ENCODE data around the gene RBM25. TPM values are rescaled to one million over a fixed set of nuclear protein-coding genes. Genes with fewer than 3 reads are reported as not detected.
"Not testable (repeated sequence)": the region's sequence is repeated elsewhere in the genome, so short reads cannot be mapped to it uniquely, and the experiment has no call there.

RBM25 gene
- total and polyA plus RNA-seq, 9 donors: 36.5 to 93.5 (median 76.7) TPM

DNA sequence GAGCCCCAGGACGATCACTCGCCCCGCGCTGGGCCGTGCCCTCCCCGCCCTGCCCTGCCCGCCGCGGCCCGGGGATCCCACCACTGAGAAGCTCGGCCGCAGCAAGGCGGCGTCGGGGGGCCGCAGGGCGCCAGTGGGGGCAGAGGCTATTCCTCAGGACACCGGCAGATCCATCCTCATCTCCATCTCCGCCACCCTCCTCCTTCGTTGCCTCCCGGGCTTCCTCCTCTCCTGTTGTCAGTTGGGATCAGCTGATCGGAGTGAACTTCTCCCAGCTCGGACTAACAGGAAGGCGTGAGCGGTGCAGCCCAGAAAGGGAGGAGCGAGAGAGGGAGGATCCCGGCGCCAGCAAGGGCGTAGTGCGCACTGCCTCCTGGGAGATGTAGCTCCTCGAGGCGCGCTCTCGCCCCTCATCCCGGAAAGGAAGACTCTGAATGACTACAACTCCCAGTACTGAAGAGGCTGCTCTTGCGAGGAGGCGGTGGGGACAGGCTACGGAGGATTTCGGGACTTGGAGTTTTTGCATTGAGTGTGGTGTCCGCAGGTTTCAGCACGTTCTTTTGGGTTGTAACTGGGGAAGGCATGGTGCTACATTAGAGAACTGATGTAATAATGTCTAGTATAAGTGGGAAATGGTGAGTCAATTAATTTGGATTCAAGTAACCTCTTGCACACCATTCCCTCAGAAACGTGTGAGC lies 31.3 kb upstream of the RBM25 start, which contains the start of gene ZFYVE1:
Gene ZFYVE1 (minus strand): TSS at position 262 of the 698 bp plus-strand sequence. CDS start 2,598 bp downstream, outside the sequence.
- WGBS (ENCODE audit: insufficient coverage): 0% methylated on average over 32 of the region's 42 CpGs
- peak; percentile 100 for DNase-seq
- H3K27me3 ChIP-seq (ENCODE audit: control insufficient read depth, insufficient read depth, low read length): no peaks in the 10 kb centered on the region
- H3K9me3 ChIP-seq (replicated peaks; ENCODE audit: control insufficient read depth, low read depth, low read length): no peaks in the 10 kb centered on the region
- peak within 1 kb of the TSS; percentile 73 for H3K4me3 ChIP-seq (ENCODE audit: low read length)
- peaks cover 14% of the 10 kb centered on the region for H3K36me3 ChIP-seq (ENCODE audit: control insufficient read depth, insufficient read depth, low read length)
- H3K27ac ChIP-seq (ENCODE audit: low read length): peak within 1 kb of the TSS; percentile 89
- peaks cover 3% of the 10 kb centered on the region for H3K4me1 ChIP-seq (ENCODE audit: control insufficient read depth, insufficient read depth, low read length)

DNA sequence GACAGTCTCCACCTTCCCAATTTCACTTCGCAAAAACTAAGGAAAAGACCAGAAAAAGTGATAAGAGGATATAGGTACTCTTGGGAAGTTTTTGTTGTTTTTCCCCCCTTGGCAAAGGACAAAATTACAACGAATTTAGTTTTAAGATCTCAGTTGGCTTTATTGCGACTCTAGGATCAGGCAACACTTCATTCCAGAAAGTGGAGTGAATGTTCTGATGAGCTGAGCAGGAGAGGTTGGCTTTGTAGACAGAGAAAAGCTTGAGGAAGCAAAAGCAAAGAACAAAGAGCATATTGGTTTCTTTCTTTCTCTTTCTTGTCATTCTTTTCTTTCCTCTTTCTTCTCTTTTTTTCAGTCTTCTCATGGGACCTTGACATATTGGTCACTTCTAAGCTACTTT lies 30.8 kb upstream of the RBM25 start:
- WGBS (ENCODE audit: insufficient coverage): no CpG with 5 or more reads among the region's 3 CpGs
- H3K4me3 ChIP-seq (ENCODE audit: low read length): peak overlapping the region; percentile 73
- H3K4me1 ChIP-seq (ENCODE audit: control insufficient read depth, insufficient read depth, low read length): peaks cover 3% of the 10 kb centered on the region
- peaks cover 14% of the 10 kb centered on the region for H3K36me3 ChIP-seq (ENCODE audit: control insufficient read depth, insufficient read depth, low read length)
- H3K9me3 ChIP-seq (replicated peaks; ENCODE audit: control insufficient read depth, low read depth, low read length): no peaks in the 10 kb centered on the region
- H3K27ac ChIP-seq (ENCODE audit: low read length): no peak overlapping the region
- H3K27me3 ChIP-seq (ENCODE audit: control insufficient read depth, insufficient read depth, low read length): no peaks in the 10 kb centered on the region
- DNase-seq: no peak

DNA sequence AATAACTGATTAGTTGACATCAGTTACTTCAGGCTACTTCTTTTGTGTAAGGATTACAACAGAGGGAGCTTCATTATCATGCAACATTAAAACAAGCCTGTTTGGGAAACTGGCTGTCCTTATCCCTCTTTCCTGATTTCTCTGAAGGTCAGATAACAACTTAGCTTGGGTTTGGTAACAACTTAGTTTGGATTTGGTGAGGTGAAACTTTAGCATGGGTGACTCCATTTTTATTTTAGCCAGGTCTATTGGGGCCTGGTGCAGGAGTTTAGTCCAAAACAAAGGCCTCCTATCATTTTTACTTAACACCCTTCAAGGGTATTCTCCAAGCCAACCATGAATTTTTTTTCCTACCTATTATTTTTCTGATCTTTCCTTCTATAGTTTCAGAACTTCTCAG lies 30.4 kb upstream of the RBM25 start:
- no peak for DNase-seq
- Histone ChIP-seq H3K4me3 (ENCODE audit: low read length) (no peak overlapping the region), H3K36me3 (ENCODE audit: control insufficient read depth, insufficient read depth, low read length) (peaks cover 12% of the 10 kb centered on the region), H3K4me1 (ENCODE audit: control insufficient read depth, insufficient read depth, low read length) (peaks cover 3% of the 10 kb centered on the region), H3K9me3 (replicated peaks; ENCODE audit: control insufficient read depth, low read depth, low read length) (no peaks in the 10 kb centered on the region), H3K27ac (ENCODE audit: low read length) (no peak overlapping the region), H3K27me3 (ENCODE audit: control insufficient read depth, insufficient read depth, low read length) (no peaks in the 10 kb centered on the region)

DNA sequence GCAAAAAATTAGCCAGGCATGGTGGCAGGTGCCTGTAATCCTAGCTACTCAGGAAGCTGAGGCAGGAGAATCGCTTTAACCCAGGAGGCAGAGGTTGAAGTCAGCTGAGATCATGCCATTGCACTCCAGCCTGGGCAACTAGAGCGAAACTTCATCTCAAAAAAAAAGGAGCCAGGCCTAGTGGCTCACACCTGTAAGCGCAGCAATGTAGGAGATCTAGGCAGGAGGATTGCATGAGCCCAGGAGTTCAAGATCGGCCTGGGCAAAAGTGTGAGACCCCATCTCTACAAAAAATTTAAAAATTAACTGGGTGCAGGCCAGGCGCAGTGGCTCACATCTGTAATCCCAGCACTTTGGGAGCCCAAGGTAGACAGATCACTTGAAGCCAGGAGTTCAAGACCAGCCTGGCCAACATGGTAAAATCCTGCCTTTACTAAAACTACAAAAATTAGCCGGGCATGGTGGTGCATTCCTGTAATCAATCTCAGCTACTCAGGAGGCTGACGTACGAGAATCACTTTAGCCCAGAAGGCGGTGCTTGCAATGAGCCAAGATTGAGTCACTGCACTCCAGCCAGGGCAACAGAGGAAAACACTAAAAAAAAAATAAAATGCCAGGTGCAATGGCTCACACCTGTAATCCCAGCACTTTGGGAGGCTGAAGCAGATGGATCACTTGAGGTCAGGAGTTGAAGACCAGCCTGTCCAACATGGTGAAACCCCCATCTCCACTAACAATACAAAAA lies 21.5 kb upstream of the RBM25 start:
- H3K4me3 ChIP-seq (ENCODE audit: low read length); H3K4me1 ChIP-seq (ENCODE audit: control insufficient read depth, insufficient read depth, low read length); H3K9me3 ChIP-seq (replicated peaks; ENCODE audit: control insufficient read depth, low read depth, low read length); DNase-seq; H3K27ac ChIP-seq (ENCODE audit: low read length); H3K27me3 ChIP-seq (ENCODE audit: control insufficient read depth, insufficient read depth, low read length); H3K36me3 ChIP-seq (ENCODE audit: control insufficient read depth, insufficient read depth, low read length): not testable (repeated sequence)
- WGBS (ENCODE audit: insufficient coverage): 80% methylated on average over 6 of the region's 9 CpGs

DNA sequence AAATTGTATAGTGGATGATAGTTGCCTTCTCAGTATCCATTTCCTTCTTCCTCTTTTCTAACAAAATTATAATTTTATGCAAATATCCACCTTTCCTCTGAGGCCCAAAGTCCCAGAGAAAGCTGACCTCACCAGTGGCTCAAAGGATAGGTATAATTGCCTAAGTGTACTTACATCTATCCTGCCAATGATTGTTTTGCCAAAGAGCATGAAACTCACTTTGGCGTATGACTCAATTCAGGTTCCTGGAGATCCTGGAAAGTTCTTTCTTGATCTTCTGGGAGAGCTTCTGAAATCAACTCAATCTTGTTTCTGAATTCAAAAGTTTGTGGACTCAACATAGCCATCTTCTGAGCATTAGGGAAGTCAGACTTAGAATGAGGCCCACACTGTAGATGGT lies 10.5 kb upstream of the RBM25 start:
- WGBS (ENCODE audit: insufficient coverage): no CpG with 5 or more reads among the region's 1 CpG
- H3K4me1 ChIP-seq (ENCODE audit: control insufficient read depth, insufficient read depth, low read length): no peaks in the 10 kb centered on the region

DNA sequence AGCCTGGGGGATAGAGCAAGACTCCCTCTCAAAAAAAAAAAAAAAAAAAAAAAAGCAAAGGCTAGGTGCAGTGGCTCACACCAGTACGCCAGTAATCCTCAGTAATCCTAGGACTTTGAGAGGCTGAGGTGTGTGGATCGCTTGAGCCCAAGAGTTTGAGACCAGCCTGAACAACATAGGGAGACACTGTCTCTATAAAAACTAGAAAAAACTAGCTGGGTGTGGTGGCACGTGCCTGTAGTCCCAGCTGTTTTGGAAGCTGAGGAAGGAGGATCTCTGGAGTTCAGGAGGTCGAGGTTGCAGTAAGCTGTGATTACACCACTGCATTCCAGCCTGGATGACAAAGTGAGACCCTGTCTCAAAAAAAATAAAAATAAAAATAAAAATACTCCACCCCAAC lies 8.9 kb upstream of the RBM25 start:
- WGBS (ENCODE audit: insufficient coverage): 0% methylated on average over 1 of the region's 4 CpGs
- Histone ChIP-seq H3K27me3 (ENCODE audit: control insufficient read depth, insufficient read depth, low read length) (no peaks in the 10 kb centered on the region), H3K36me3 (ENCODE audit: control insufficient read depth, insufficient read depth, low read length) (no peaks in the 10 kb centered on the region), H3K9me3 (replicated peaks; ENCODE audit: control insufficient read depth, low read depth, low read length) (no peaks in the 10 kb centered on the region), H3K4me1 (ENCODE audit: control insufficient read depth, insufficient read depth, low read length) (no peaks in the 10 kb centered on the region), H3K27ac (ENCODE audit: low read length) (no peak overlapping the region), H3K4me3 (ENCODE audit: low read length) (no peak overlapping the region)
- DNase-seq: no peak

More for the DNA sequence above, 10.5 kb upstream of the RBM25 start:
- DNase-seq: no peak
- no peak overlapping the region for H3K4me3 ChIP-seq (ENCODE audit: low read length)
- no peaks in the 10 kb centered on the region for H3K9me3 ChIP-seq (replicated peaks; ENCODE audit: control insufficient read depth, low read depth, low read length)
- H3K27me3 ChIP-seq (ENCODE audit: control insufficient read depth, insufficient read depth, low read length): no peaks in the 10 kb centered on the region
- H3K36me3 ChIP-seq (ENCODE audit: control insufficient read depth, insufficient read depth, low read length): no peaks in the 10 kb centered on the region
- no peak overlapping the region for H3K27ac ChIP-seq (ENCODE audit: low read length)

DNA sequence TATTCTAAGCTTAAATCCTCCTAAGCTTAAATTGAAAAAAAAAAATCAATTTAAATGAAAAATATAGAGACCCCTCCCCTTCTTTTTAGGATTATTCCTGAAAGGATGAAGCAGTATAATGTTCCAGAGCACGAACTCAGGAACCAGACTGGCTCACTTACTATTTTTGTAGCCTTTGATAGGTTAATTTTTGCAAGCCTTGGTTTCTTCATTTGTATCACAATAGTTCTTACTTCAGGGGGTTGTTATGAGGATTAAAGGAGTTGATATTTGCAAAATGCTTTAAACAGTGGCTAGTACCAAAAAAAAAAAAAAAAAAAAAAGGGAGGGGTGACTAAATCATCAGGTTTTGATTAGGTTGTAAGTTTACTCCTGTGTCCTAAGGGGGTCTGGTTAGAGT lies 3.1 kb upstream of the RBM25 start:
- Histone ChIP-seq H3K27ac (ENCODE audit: low read length) (no peak overlapping the region), H3K9me3 (replicated peaks; ENCODE audit: control insufficient read depth, low read depth, low read length) (no peaks in the 10 kb centered on the region), H3K36me3 (ENCODE audit: control insufficient read depth, insufficient read depth, low read length) (no peaks in the 10 kb centered on the region), H3K4me1 (ENCODE audit: control insufficient read depth, insufficient read depth, low read length) (peaks cover 6% of the 10 kb centered on the region), H3K4me3 (ENCODE audit: low read length) (no peak overlapping the region), H3K27me3 (ENCODE audit: control insufficient read depth, insufficient read depth, low read length) (no peaks in the 10 kb centered on the region)
- no peak for DNase-seq
- no CpG with 5 or more reads among the region's 1 CpG for WGBS (ENCODE audit: insufficient coverage)

DNA sequence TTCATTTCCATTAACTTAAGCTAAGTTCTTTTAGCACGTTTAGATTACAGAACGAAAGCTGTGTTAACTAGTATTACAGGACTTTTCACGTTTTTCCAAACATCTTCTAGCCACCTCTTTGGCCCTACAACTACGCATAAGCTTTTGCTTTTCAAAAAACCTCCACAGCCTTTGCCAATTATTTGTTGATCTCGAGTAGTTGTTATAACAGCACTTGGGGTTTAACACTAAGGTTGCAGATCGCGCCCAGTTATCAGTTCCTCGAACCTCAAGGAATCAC lies 450 bp upstream of the RBM25 start:
- peak overlapping the region; percentile 72 for H3K4me3 ChIP-seq (ENCODE audit: low read length)
- DNase-seq: no peak
- peaks cover 6% of the 10 kb centered on the region for H3K4me1 ChIP-seq (ENCODE audit: control insufficient read depth, insufficient read depth, low read length)
- WGBS (ENCODE audit: insufficient coverage): no CpG with 5 or more reads among the region's 8 CpGs
- H3K27ac ChIP-seq (ENCODE audit: low read length): peak overlapping the region; percentile 98
- no peaks in the 10 kb centered on the region for H3K9me3 ChIP-seq (replicated peaks; ENCODE audit: control insufficient read depth, low read depth, low read length)
- H3K27me3 ChIP-seq (ENCODE audit: control insufficient read depth, insufficient read depth, low read length): no peaks in the 10 kb centered on the region
- H3K36me3 ChIP-seq (ENCODE audit: control insufficient read depth, insufficient read depth, low read length): peaks cover 3% of the 10 kb centered on the region

DNA sequence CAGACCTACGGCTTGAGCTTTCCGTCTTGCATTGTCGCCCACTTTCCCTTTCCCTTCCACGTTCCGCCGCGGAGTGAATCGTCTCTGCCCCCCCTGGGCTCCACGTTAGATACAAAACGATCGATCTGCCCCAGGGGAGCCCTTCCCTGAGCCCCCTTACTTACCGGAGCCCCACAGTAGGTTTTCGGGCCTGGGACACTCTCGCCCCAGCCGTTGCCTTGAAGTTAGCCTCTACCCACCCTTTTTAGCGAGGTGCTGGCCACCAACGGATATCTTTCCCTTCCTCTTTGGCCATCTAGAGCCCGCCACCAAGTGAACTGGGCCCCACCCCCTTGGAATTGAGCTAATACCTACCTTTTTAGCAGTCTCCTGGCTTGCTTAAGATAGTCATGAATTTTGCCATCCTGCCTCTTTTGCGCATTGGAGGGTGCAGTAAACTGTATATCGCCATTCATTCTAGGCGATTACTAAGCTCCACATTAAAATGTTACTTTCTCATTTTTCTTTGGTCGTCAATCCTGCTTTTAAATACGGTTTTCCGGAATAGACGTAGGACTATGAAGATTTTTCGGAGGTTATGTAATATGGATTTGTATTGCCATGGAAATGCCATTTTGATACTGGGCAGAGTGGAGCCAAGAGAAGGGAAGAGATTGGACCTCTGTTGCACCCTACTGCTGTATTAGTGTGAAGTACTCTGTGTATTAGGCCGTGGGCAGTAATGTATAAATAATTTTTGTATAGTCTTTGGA lies 764 bp downstream of the RBM25 start:
- Histone ChIP-seq H3K27me3 (ENCODE audit: control insufficient read depth, insufficient read depth, low read length) (no peaks in the 10 kb centered on the region), H3K4me3 (ENCODE audit: low read length) (peak overlapping the region; percentile 72), H3K9me3 (replicated peaks; ENCODE audit: control insufficient read depth, low read depth, low read length) (no peaks in the 10 kb centered on the region), H3K36me3 (ENCODE audit: control insufficient read depth, insufficient read depth, low read length) (peaks cover 7% of the 10 kb centered on the region), H3K27ac (ENCODE audit: low read length) (peak overlapping the region; percentile 98), H3K4me1 (ENCODE audit: control insufficient read depth, insufficient read depth, low read length) (peaks cover 6% of the 10 kb centered on the region)
- WGBS (ENCODE audit: insufficient coverage): 0% methylated on average over 20 of the region's 27 CpGs
- DNase-seq: peak; percentile 57

DNA sequence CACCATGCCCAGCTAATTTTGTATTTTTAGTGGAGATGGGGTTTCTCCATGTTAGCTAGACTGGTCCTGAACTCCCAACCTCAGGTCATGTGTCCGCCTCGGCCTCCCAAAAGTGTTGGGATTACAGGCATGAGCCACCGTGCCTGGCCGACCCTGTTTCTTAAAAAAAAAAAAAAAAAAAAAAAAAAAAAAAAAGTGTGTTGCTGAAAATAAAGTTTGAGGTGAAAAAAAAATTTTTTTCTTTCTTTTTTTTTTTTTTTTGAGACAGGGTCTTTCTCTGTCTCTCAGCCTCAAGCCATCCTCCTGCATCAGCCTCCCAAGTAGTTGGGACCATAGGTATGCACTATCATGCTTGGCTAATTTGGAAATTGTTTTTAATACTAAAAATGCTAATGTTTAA lies 11.3 kb downstream of the RBM25 start:
- H3K27ac ChIP-seq (ENCODE audit: low read length): no peak overlapping the region
- no peaks in the 10 kb centered on the region for H3K4me1 ChIP-seq (ENCODE audit: control insufficient read depth, insufficient read depth, low read length)
- WGBS (ENCODE audit: insufficient coverage): no CpG with 5 or more reads among the region's 4 CpGs
- H3K9me3 ChIP-seq (replicated peaks; ENCODE audit: control insufficient read depth, low read depth, low read length): no peaks in the 10 kb centered on the region
- H3K36me3 ChIP-seq (ENCODE audit: control insufficient read depth, insufficient read depth, low read length): peaks cover 32% of the 10 kb centered on the region
- H3K4me3 ChIP-seq (ENCODE audit: low read length): no peak overlapping the region
- DNase-seq: no peak
- no peaks in the 10 kb centered on the region for H3K27me3 ChIP-seq (ENCODE audit: control insufficient read depth, insufficient read depth, low read length)
